22Rv1 (cell line): Measurements from ENCODE around the gene E2F3.

Experiments
- H3K27ac ChIP-seq: fragments of 450-650 bp; 2 replicates; pipeline ENCODE4 v1.5.1; 2017
- ZFX ChIP-seq: fragments of 450-650 bp; IDR thresholded peaks from 2 replicates; pipeline ENCODE4 v1.6.1; 2017; ENCODE audit warnings: antibody characterized with exemption, borderline replicate concordance
- TF ChIP-seq, protein P1 (sequence below): fragments of 450-650 bp; IDR thresholded peaks from 2 replicates; pipeline ENCODE4 v1.5.1; 2017; ENCODE audit warnings: mild to moderate bottlenecking

Gene E2F3

DNA sequence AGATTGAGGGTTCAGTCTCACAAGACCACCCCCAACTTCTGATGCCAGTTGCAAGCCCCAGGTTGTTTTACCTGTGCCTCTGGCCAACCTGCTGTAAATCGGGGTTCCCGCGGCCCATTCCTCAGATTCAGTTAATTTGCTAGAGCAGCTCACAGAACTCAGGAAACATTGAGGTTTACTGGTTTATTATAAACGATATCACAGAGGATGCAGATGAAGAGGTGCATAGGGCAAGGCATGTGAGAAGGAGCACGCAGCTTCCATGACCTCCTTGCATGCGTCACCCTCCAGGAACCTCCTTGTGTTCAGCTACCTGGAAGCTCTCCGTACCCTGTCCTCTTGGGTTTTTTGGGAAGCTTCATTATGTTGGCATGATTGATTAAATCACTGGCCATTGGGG is 66.5 kb downstream of the E2F3 start:
- no peak overlapping the region for H3K27ac ChIP-seq
- TF ChIP-seq ZFX = no peak
- TF ChIP-seq, protein P1, sequence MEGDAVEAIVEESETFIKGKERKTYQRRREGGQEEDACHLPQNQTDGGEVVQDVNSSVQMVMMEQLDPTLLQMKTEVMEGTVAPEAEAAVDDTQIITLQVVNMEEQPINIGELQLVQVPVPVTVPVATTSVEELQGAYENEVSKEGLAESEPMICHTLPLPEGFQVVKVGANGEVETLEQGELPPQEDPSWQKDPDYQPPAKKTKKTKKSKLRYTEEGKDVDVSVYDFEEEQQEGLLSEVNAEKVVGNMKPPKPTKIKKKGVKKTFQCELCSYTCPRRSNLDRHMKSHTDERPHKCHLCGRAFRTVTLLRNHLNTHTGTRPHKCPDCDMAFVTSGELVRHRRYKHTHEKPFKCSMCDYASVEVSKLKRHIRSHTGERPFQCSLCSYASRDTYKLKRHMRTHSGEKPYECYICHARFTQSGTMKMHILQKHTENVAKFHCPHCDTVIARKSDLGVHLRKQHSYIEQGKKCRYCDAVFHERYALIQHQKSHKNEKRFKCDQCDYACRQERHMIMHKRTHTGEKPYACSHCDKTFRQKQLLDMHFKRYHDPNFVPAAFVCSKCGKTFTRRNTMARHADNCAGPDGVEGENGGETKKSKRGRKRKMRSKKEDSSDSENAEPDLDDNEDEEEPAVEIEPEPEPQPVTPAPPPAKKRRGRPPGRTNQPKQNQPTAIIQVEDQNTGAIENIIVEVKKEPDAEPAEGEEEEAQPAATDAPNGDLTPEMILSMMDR = no peak

DNA sequence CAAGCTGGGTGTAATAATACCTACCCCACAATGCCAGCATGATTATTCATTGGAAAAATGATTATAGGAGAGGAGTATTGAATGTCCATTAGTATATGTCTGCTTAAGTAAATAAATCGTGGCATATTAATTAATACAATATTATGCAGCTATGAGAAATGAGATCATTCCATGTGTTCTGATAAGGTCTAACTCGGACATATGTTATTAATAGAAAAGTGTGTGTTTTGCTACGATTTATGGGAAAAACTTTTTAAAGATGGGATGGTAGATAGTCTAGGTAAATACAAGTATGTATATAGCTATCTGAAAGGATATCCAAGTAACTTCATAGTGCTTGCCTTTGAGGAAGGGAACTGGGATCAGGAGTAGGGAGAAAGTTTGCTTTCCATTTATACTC is 71.1 kb downstream of the E2F3 start:
- TF ChIP-seq, protein P1 = no peak
- H3K27ac ChIP-seq = no peak overlapping the region

DNA sequence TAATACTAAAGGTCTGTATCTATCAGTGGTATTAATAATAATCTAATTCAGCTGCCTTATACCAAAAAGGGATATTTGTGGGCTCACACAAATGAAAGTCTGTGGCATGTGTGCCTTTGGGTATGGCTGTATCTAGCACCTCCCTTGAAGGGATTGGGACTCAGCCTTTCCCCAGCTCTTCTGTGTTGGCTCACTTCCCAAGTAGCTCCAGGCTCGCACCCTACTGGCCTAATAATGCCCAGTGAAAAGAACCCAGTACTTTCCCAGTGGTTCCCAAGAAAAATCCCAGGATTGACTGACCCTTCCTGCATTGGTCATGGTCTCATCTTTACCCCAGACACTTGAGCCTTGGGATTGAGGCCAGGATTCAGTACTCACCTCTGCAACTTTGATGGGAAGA is 71.8 kb downstream of the E2F3 start:
- TF ChIP-seq, protein P1 = no peak
- no peak for TF ChIP-seq ZFX
- H3K27ac ChIP-seq = no peak overlapping the region

DNA sequence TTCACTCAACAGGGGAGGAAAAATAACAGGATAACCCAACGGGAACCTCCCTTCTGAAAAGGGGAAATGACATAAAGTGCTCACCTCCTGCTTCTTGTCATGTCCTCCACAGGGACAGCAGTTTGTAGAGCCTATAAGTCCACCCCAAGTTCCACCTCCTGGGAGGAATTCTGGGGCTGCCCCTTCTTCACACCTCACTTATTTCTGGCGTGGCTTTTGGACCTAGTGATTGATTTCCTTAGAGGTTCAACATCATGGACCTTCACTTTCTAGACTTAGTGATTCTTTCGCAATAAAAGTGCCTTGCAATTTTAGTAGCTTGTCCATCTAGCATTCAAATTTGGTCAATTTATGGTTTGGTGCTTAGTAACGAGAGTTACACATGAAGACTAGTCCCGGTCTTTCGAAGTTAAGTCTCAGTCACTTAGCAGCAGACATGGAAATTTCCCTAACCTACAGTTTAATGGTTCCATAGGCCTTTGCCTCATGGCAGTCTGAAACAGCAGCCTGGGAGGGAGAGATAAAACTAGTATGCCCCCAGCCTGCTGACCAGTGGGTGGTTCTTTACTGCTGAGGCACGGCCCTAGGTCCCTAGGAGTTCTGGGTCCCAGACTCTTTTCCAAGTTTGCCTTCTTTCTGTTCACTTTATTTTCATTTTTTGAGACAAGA is 73.3 kb downstream of the E2F3 start:
- TF ChIP-seq, protein P1 = no peak
- no peak for TF ChIP-seq ZFX
- H3K27ac ChIP-seq = no peak overlapping the region

DNA sequence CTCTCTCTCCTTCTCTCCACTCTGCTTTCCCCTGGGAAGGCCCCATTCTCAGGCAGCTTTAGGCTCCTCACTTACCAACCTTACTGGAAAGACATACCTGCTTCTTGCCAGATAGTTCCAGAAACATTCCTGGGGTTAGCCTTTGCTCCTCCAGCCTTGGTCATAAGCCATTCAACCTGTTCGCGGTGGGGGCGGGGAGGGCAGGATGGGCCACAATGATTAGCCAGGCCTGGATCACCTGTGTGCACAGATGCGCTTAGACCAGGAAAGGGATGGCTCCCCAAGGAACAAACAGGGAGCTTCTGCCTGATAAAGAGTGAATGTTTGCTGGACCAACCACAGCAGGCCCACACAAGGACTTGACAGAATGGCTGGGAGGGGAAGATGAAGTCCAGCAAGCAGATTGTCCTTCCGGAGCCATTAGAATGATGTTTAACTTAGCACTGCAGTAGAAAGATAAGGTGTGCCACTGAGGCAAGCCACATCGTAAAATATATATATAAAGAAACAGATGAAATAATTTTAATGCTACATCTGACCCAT is 74.9 kb downstream of the E2F3 start:
- TF ChIP-seq, protein P1 = no peak
- TF ChIP-seq ZFX = no peak
- no peak overlapping the region for H3K27ac ChIP-seq

DNA sequence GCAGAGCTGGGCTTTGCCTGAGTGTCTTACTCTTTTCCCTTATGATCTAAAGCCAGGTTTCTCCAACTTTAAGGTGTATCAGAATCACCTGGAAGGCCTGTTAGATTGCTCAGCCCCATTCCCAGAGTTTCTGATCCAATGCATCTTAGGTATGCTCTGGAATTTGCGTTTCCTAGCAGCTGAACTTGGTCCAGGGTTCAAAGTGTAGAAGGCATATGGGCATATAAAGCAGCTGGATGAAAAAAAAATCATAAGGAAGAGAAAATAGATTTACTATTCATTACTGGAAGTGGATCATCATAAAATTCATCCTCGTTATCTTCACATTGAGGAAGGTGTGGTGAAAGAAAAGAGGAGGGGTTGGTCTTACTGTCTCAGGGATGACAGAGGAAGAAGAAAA is 75.8 kb downstream of the E2F3 start:
- TF ChIP-seq, protein P1 = no peak
- no peak for TF ChIP-seq ZFX
- no peak overlapping the region for H3K27ac ChIP-seq

DNA sequence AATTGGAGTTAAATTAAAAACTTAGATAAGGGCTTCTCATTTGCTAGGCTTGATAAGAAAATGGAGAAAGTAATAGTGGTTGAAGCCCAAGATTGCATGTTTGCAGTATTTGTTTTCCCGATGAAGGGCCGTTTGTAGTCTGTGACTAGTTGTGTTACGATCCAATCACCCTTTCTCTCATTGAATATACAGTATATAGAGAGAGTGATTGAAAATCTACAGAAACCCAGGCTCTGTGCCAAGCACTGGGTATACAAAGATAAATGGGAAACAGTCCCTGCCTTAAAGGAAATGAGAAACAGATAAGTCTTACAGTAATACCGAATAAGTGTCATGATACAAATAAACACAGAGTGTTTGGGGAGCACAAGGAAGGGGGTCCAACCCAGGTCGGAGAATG is 77.4 kb downstream of the E2F3 start:
- no peak for TF ChIP-seq ZFX
- TF ChIP-seq, protein P1 = no peak

More for the DNA sequence above, 77.4 kb downstream of the E2F3 start:
- H3K27ac ChIP-seq = no peak overlapping the region
